ENCODE measurements around the gene HORMAD2.

DNA sequence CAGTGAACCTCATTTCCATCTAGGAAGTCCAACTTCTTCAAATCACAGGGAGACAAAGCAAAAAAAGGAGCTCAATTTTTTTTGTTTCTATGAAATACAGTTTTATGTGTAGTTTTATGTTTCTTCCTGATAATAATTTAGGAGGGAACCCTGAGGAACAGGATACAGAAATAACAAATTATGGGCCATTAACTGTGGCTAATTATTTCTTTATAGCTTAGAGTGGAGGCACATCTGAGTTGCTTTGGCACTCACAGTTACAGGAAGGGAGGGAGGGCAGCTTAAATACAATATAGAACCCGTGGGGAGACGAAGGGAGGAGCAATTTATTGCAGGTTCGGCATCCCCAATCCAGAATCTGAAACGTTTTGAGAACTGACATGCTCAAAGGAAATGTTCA, 37.1 kb upstream of the HORMAD2 start:
- TF ChIP-seq, protein P1, sequence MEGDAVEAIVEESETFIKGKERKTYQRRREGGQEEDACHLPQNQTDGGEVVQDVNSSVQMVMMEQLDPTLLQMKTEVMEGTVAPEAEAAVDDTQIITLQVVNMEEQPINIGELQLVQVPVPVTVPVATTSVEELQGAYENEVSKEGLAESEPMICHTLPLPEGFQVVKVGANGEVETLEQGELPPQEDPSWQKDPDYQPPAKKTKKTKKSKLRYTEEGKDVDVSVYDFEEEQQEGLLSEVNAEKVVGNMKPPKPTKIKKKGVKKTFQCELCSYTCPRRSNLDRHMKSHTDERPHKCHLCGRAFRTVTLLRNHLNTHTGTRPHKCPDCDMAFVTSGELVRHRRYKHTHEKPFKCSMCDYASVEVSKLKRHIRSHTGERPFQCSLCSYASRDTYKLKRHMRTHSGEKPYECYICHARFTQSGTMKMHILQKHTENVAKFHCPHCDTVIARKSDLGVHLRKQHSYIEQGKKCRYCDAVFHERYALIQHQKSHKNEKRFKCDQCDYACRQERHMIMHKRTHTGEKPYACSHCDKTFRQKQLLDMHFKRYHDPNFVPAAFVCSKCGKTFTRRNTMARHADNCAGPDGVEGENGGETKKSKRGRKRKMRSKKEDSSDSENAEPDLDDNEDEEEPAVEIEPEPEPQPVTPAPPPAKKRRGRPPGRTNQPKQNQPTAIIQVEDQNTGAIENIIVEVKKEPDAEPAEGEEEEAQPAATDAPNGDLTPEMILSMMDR (conservative IDR thresholded peaks at IDR 0.05 in 1 of 2, IDR thresholded peaks at IDR 0.05 in 1 of 2; ENCODE audit: low read depth in 1 of 2, low read length in 2 of 2), result no peak
- TF ChIP-seq EZH2 (IDR thresholded peaks at IDR 0.05; ENCODE audit: low read length, missing control alignments), result no peak
